Neural crest cell (in vitro differentiated cells): ENCODE data around the gene CASP1. TPM values are rescaled to one million over a fixed set of nuclear protein-coding genes. Genes with fewer than 3 reads are reported as not detected.
"Not testable (repeated sequence)": the region's sequence is repeated elsewhere in the genome, so short reads cannot be mapped to it uniquely, and the experiment has no call there.

Source experiments
- DNase-seq: peaks from one replicate; pipeline ENCODE4 v3.0.0; 2021; ENCODE audit warnings: low read depth, mixed read lengths, low spot score
- H3K27ac Mint-ChIP-seq: one replicate; pipeline ENCODE4 v1.8.0; 2021; ENCODE audit warnings: mild to moderate bottlenecking, mixed read lengths; ENCODE audit not compliant: unreplicated experiment
- H3K27me3 Mint-ChIP-seq: 2 replicates; pipeline ENCODE4 v1.8.0; 2021; ENCODE audit warnings: low read depth, mild to moderate bottlenecking, mixed read lengths
- H3K36me3 Mint-ChIP-seq: 2 replicates; pipeline ENCODE4 v1.8.0; 2021; ENCODE audit warnings: low read depth, mild to moderate bottlenecking, mixed read lengths
- H3K4me1 Mint-ChIP-seq: 2 replicates; pipeline ENCODE4 v1.8.0; 2021; ENCODE audit warnings: mixed read lengths
- H3K4me3 Mint-ChIP-seq: one replicate; pipeline ENCODE4 v1.8.0; 2021; ENCODE audit warnings: mild to moderate bottlenecking, mixed read lengths
- H3K9me3 Mint-ChIP-seq: 2 replicates; pipeline ENCODE4 v1.8.0; 2021; ENCODE audit warnings: mixed read lengths
- long read RNA-seq: library from polyadenylated mRNA; unstranded; transcript quantifications from one replicate; pipeline ENCODE4 v2.0.0, GENCODE V29; 2020
- total RNA-seq: library from RNA; stranded (reverse); gene quantifications from 2 replicates; pipeline ENCODE4 v1.2.1, GENCODE V29; 2021
- TF ChIP-seq, protein P1 (sequence below): fragments of 200-600 bp; sonication (generic); conservative IDR thresholded peaks from 2 replicates; pipeline ENCODE4 v1.5.0; 2021; ENCODE audit warnings: antibody characterized with exemption, mild to moderate bottlenecking

The CASP1 gene
- not detected in 2 replicates for total RNA-seq
- long read RNA-seq = 0 reads

DNA sequence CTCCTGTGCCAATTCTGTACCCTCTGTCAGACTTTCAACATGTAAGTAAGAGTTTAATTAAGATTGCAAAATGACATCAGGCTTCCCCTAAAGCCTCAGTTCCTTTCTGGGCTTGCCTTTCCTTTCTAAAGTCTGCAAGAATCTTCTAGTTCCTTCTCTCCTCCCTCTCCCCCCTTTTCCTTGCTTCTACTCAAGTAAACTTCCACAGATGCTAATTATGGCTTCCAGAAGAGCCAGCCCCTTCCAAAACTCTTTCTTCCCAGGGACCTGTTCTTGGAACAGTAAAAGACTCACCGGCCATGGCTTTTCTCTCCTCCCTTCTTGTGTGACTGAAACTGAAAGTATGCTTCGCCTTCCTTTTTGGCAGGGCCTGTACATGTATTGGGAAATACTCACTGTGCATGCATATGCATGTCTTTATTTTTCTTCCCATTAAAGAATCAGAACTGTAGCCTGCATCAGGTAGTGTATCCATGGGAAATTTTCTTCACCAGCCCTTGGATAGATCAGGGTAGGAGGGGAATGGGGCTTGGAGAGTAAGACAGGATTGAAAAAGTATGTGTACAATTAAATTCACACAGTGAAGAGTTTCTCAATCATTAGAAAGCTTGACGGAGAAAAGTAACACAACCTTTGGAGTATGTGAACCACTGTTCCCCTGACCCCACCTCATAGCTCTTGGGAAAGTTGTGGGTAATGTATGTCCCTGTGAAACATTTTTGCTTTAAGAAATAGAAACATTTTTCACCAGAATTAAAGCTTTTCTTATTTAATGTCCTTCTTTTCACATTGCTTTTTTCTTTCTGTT, at the start of gene CASP1:
TSS of gene CASP1 (minus strand) at position 332 of the 808 bp plus-strand sequence. CDS start at position 301, 31 bp downstream.
- no peaks in the 10 kb centered on the region for H3K4me1 Mint-ChIP-seq
- H3K4me3 Mint-ChIP-seq = no peak within 1 kb of the TSS
- DNase-seq = no peak
- no peak within 1 kb of the TSS for H3K27ac Mint-ChIP-seq
- no peaks in the 10 kb centered on the region for H3K27me3 Mint-ChIP-seq
- H3K36me3 Mint-ChIP-seq = no peaks in the 10 kb centered on the region
- TF ChIP-seq, protein P1, sequence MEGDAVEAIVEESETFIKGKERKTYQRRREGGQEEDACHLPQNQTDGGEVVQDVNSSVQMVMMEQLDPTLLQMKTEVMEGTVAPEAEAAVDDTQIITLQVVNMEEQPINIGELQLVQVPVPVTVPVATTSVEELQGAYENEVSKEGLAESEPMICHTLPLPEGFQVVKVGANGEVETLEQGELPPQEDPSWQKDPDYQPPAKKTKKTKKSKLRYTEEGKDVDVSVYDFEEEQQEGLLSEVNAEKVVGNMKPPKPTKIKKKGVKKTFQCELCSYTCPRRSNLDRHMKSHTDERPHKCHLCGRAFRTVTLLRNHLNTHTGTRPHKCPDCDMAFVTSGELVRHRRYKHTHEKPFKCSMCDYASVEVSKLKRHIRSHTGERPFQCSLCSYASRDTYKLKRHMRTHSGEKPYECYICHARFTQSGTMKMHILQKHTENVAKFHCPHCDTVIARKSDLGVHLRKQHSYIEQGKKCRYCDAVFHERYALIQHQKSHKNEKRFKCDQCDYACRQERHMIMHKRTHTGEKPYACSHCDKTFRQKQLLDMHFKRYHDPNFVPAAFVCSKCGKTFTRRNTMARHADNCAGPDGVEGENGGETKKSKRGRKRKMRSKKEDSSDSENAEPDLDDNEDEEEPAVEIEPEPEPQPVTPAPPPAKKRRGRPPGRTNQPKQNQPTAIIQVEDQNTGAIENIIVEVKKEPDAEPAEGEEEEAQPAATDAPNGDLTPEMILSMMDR = no peak
- peaks cover 2% of the 10 kb centered on the region for H3K9me3 Mint-ChIP-seq

DNA sequence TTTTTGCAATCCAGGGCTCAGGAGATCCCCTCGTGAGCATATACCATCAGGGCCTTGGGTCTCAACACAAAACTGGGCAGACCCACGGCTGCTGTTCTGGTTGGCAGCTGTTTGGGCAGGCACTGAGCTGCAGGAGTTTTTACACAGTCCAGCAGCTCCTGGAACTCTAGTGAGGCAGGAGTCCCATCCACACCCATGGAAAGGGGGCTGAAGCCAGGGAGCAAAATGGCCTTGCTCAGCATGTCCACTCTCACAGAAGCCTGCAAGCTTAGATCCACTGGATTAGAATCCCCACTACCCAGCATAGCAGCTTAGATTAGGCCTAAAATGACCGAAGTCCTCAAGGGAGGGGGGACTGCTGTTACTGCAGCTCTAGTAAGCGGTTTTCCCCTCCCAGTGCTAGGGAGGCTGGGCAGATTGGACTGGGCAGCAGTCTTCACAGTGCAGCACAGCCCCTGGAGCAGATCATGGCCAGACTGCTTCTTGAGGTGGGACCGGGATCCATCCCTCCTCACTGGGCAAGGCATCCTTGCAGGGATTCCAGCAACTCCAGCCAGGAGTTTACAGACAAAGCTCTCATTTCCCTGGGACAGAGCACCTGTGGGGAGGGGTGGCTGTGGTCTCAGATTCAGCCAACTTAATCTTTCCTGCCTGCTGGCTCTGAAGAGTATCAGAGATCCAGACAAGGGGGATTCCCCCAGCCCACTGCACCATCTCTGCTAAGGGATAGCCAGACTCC, 46.6 kb upstream of the CASP1 start:
- Mint-ChIP-seq H3K36me3 (no peaks in the 10 kb centered on the region), H3K27ac (no peak overlapping the region)

DNA sequence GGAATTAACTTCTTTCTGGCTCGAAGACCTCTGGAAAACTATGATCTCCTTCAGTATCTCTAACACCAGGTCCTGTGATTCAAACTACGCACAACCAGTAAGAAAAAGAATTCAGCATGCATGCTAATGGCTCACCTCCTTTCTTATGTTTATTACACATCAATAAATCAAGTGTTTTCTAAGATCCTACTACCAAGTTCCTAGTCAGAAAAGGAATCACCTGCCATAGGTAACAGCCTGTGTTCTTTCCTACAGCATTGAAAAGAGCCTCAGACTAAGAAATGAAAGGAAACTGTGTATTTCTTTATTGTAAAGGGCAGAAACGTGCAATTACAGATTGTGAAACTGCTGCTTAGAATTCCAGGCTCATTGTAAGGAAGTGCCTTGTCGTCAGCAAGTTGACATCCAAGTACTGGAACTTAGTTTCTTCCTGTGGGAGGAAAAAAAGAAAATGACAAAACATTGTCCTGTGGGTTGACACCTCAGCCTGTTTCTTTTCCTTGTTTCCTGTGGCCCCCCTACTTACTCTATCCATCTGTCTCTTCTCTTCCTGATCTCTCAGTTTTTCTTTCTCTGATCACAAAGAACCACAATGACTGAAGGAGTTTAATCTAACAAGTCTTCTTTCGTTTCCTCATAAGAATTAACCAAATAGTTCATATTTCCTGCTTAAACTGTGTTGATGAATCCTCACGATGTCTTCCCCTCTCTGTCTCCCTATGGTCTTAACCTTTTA, 45.4 kb upstream of the CASP1 start:
- not testable (repeated sequence) for H3K36me3 Mint-ChIP-seq, H3K27ac Mint-ChIP-seq, H3K9me3 Mint-ChIP-seq, H3K27me3 Mint-ChIP-seq, H3K4me3 Mint-ChIP-seq, DNase-seq
- H3K4me1 Mint-ChIP-seq = peaks cover 14% of the 10 kb centered on the region

More for the DNA sequence above, 46.6 kb upstream of the CASP1 start:
- Mint-ChIP-seq H3K4me1 (peaks cover 14% of the 10 kb centered on the region), H3K27me3 (peaks cover 7% of the 10 kb centered on the region), H3K4me3 (no peak overlapping the region), H3K9me3 (peaks cover 3% of the 10 kb centered on the region)
- TF ChIP-seq, protein P1 = no peak
- DNase-seq = no peak

DNA sequence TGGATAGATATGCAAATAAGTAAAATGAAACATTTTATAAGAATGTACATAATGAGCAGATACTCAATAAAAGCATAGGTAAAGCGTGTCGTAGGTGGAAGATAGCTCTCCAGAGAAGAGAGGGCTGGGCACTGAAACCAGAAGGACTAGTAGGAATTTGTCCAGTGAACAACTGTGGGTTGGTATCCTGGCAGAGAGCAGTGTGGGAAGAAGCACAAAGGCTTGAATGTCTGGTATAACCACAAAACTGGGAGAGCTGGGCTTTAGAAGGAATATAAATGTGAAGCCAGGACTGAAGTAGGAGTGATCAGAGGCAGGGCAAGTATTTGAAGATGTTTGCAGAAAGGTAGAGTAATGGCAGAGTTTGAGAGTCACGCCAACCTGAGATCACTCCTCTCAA, 43.3 kb upstream of the CASP1 start:
- H3K4me3 Mint-ChIP-seq = no peak overlapping the region
- H3K9me3 Mint-ChIP-seq = peaks cover 3% of the 10 kb centered on the region
- H3K27ac Mint-ChIP-seq = no peak overlapping the region
- DNase-seq = no peak
- H3K36me3 Mint-ChIP-seq = no peaks in the 10 kb centered on the region
- H3K4me1 Mint-ChIP-seq = peaks cover 14% of the 10 kb centered on the region
- H3K27me3 Mint-ChIP-seq = peaks cover 2% of the 10 kb centered on the region
- TF ChIP-seq, protein P1 = no peak

DNA sequence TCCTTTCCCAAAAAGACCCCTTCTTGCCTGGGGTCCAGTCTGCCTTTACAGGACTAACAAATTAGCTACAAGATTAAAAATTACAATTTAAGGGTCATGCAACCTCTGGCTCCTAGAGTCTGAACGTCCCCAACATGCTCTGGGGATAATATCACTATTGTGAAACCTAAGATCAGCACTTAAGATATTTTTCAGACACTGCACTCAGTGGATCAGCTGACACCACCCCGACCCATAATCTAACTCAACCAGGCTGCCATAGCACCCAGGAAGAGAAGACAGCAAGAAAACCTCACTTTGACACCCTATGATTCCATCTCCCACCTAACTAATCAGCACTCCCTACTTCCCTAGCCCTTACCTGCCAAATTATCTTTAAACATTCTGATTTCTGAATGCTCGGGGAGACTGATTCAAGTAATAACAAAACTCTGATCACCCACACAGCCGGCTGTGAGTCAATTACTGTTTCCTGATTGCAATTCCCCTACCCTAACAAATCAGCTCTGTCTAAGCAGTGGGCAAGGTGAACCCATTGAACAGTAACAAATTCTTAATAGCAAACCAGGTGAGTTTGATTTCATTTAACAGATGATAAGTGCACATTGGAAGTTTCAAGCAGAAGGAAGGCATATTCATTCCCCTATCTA, 42.3 kb upstream of the CASP1 start:
- not testable (repeated sequence) for H3K27ac Mint-ChIP-seq, H3K4me3 Mint-ChIP-seq, DNase-seq, H3K36me3 Mint-ChIP-seq, H3K27me3 Mint-ChIP-seq, H3K9me3 Mint-ChIP-seq
- peaks cover 14% of the 10 kb centered on the region for H3K4me1 Mint-ChIP-seq

DNA sequence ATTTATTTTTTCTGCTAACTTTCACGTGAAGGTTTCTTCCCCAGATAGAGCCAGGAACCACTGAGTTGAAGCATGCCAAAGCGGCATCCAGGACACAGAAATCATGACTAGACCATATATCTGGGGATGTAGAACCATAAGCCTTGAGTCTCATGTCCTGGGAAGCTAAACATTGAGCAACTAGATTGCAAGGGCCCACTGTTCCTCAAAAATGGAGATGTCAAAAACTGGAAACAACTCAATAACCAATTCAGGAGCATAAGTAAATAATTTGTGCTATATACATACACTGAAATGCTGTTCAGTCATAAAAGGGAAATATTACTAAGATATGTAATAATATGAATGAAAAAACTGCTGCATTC, 39.2 kb upstream of the CASP1 start:
- no peaks in the 10 kb centered on the region for H3K4me1 Mint-ChIP-seq
- no peak overlapping the region for H3K27ac Mint-ChIP-seq
- no peaks in the 10 kb centered on the region for H3K27me3 Mint-ChIP-seq
- no peaks in the 10 kb centered on the region for H3K9me3 Mint-ChIP-seq
- DNase-seq = no peak
- H3K4me3 Mint-ChIP-seq = no peak overlapping the region
- TF ChIP-seq, protein P1 = no peak
- H3K36me3 Mint-ChIP-seq = no peaks in the 10 kb centered on the region
